ENCODE results near the gene WNT9A.
"Not testable (repeated sequence)": the region's sequence is repeated elsewhere in the genome, so short reads cannot be mapped to it uniquely, and the experiment has no call there.

WNT9A gene

DNA sequence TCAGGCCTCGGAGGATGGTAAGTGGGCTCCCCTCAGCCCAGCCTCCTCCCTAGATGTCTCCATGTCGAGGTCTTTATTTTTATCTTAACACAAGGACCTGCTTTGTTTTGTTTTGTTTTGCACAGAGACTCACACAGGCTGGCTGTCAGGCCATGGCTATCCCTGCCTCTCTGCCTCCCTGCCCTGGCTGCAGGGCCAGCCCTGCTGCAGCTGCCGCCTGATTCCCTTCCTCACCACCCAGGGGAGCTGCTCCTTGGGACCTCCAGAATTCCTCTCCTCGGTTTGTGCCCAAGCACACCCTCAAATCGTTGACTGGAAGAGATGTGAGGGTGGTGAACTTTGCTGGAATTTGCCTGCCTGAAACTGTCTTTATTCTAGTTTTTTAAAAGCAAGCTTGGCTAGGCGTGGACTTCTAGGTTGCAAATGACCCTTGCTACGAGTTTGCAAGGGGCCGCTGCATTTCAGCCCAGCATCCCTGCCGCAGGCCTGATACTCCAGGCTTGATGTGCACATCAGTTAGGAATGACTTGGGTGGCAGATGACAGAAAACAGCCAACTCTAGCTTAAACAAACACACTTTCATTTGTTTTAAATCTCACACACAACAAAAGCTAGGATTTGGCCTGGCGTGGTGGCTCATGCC is 37.1 kb downstream of the WNT9A start:
- DNase-seq (ENCODE audit: low spot score) = no peak

DNA sequence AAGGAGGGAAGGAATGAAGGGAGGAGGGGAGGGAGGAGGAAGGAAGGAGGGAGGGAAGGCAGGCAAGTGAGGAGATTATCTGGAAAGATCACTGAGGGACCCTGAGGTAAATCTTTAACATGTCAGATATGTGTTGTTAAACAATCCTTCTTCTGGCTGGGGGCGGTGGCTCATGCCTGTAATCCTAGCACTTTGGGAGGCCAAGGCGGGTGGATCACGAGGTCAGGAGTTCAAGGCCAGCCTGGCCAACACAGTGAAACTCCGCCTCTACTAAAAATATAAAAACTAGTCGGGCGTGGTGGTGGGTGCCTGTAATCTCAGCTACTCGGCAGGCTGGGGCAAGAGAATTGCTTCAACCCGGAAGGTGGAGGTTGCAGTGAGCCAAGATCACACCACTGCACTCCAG is 37.8 kb downstream of the WNT9A start:
- DNase-seq (ENCODE audit: low spot score) = not testable (repeated sequence)

DNA sequence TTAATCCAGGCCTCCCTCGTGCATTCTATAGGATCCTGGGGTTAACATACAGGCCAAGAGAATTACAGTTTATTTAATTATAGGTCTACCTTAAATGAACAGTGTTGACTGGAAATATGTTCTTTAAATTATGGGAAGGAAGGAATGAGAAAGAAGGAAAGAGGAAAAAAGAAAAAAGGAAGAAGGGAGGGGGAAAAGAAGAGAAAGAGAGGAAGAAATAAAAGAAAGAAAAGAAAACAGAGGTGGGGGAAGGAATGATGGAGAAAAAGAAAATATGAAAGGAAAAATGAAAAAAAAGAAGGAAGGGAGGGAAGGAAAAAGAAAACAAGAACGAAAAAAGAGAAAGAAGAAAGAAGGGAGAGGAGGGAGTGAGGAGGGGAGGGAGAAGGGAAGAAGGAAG is 38.5 kb downstream of the WNT9A start:
- DNase-seq (ENCODE audit: low spot score) = no peak

DNA sequence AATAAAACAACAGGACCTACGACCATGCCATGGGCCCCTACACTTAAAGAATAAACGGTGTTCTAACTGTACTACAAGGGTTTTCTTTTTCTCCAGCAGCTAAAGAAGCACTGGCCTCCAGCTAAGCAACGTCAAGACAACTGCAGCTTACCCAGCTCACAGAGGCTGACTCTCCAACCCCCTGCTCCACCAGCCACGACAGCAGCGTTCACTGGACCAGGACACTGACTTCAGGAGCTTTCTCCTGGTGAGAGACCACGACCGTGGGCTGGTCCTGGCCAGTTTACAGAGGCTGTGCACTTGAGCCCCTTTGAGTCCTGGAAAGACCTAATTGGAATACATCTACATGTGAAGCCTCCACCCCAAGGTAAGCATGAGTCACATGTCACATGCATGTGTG is 39.4 kb downstream of the WNT9A start:
- no peak for DNase-seq (ENCODE audit: low spot score)

DNA sequence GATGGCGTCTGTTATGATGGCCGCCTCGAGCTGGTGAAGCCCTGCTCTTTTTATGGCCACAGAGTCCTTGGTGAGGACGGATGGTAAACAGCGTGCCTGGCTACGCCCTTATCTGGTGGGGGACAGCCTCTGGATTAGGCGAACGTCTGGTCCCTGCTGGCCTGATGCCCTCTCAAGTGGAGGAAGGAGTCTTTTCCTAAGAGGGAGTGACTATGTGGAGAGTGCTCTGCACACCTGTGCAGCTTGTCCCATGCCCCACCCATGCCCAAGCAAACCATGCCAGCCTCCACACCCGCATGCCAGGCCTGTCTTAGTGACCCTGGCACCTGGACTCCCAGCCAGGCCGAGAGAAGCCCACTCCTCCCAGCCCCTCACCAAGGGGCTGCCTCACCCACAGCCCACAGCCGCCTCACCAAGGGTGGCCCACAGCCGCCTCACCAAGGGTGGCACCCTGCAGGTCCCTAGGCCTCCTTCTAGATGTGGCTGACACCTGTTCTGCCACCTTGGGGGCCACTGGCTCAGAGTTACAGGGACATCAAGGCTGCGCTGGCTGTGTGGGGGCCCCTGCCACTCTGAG is 40.2 kb downstream of the WNT9A start:
- DNase-seq (ENCODE audit: low spot score) = no peak

DNA sequence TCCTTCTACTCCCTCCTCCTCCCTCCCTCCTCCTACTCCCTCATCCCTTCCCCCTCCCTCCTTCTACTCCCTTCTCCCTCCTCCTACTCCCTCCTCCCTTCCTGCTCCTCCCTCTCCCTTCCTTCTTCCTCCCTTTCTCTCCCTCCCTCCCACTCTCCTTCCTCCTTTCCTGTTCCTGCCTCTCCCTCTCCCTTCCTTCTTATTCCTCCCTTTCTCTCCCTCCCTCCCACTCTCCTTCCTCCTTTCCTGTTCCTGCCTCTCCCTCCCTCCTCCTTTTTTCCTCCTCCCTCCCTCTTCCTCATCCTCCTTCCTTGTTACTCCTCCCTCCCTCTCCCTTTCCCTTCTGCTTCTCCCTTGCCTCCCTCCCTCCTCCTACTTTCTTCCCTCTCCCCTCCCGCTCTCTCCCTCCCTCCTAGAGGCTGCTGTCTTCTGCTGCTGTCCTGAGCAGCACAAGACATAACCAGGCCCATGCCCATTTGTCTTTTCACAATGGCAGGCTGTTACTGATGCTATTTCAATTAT is 41.1 kb downstream of the WNT9A start:
- no peak for DNase-seq (ENCODE audit: low spot score)

DNA sequence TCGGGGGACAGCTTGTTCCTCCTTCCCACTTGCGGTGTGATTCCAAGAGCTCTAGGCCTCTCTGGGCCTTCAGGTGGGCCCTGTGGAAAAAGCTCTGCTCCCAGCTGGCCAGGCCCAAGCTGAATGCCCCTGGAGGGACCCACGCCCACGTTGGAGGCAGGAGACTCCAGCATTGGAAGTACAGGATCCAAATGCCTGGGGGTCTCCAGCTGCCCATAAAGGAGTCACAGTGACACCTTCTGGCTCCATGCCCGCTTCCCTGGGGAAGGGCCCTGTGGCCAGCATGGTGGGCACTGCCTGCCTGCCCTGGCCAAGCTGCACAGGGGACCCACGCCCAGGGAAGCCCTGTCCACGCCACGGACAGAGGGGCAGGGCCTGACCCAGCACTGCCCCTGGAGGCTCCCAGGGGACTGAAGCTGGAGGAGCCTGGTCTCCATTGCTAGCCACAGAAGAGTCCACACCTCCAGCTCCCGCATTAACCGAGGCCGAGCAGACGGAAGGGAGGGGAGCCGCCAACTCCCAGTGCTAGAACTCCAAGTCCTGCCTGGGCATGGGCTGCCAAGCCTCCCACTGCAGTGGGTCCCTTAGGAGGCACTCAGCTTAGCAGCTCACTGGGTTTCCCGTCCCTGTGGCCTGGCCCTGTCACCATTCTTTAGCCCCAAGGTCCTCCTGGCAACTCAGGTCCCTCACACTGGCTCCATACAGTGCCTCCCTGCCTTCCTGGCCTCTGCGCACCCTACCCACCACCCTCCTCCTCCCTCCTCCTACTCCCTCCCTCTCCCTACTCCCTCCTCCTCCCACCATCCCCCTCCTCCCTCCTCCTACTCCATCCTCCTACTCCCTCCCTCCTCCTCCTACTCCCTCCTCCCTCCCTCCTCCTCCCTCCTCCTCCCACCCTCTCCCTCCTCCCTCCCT is 41.9 kb downstream of the WNT9A start:
- no peak for DNase-seq (ENCODE audit: low spot score)

DNA sequence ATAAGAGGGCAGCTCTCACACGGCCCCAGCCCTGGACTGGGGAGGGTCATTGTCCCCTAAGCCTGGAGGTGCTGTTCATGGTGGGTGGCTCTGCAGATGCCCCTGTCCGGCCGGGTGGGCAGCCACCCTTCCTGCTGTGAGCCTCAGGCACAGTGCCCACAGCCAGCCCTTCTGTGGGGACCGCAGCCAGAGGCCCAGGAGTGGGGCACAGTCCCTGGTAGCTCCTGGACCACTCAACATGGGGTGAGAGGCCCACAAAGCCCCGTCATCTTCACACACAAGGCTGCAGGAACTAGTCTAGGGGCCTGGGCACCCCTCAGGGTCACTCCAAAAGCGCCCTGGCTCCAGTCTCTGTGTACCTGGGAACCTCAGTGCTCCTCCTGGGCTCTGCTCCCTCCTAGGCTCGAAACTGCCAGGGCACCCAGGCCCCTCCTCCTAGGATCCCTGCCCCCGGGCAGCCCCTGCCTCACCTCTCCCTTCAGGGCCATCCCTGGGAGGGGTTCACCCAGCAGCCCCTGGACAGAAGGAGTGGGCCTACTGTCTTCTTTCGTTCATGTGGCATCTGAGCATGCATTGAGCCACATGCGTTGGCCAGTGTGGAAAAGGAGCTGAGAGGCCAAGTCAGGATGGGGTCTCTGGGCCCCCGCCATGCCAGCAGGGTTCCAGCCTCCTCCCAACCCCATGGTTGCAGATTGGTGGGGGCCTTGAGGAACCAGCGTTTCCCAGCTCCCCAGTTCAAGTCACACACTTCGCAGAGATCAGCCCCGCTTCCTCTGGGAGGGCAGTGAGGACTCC is 43.0 kb downstream of the WNT9A start:
- DNase-seq (ENCODE audit: low spot score) = no peak

DNA sequence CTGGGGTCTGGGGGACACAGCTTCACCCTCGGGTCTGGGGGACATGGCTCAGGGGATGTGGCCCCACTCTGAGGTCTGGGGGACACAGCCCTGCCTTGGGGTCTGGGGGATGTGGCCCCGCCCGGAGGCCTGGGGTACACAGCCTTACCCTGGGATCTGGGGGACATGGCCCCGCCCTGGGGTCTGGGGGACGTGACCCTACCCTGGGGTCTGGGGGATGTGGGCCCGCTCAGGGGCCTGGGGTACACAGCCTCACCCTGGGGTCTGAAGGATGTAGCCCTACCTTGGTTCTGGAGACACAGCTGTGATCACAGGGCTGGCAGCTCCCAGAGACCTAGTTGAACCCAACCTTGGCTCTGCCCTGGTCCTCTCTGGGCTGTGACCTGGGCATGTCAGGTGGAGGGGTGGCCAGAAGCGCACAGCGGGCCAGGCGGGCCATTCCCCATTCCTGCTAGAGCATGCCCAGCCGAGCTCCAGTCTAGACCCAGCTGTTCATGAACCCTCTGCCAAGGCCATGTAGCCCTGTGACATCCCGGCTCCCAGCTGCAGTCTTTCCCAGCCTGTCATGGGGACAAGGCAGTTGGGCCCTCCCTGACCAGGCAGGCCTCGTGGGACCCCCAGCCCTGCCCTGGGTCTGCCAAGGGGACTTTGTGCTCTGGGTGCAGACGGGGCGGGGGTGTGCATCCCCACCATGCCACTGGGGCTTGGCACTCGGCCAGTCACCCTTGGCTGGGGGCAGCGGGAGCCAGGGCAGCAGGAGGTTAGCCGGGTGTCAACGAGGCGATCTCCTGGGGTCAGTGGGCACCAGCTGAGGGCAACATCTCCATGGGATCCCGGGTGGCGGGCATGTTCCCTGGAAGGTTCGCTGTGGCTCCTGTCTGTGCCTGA is 43.9 kb downstream of the WNT9A start:
- DNase-seq (ENCODE audit: low spot score) = no peak

DNA sequence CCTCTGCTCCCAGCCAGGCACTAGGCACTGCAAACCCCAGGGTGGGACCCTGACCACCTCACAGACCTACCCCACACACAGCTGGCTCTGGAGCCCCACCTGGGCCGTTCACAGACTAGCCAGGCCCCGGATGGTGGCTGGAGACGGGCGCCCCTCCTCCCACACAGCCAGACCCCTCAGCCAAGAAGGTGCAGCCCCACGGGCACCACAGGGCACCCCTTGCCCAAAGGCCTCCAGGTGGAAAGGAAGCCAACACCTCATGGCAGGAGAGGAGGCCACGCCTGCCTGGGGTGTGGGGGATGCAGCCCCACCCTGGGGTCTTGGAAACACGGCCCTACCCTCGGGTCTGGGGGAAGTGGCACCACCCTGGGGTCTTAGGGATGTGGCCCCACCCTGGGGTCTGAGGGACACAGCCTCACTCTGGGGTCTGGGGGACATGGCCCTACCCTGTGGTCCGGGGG is 44.6 kb downstream of the WNT9A start:
- no peak for DNase-seq (ENCODE audit: low spot score)

DNA sequence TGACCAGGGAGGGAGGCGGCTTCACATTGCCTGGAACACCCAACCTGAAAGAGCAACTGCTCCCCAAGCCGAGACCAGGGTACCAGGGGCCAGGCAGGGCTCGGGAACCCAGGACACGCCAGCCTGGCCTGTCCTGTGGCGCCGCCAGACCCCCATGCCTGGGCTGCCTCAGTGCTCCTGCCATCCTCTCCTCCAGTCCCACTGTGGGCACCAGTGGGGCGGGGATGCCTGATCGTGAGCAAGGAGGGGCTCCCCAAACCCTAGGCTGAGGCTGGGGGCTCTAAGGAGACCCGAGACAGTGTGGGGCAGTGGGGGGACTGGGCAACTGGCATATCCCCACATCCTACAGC is 45.1 kb downstream of the WNT9A start:
- DNase-seq (ENCODE audit: low spot score) = no peak

DNA sequence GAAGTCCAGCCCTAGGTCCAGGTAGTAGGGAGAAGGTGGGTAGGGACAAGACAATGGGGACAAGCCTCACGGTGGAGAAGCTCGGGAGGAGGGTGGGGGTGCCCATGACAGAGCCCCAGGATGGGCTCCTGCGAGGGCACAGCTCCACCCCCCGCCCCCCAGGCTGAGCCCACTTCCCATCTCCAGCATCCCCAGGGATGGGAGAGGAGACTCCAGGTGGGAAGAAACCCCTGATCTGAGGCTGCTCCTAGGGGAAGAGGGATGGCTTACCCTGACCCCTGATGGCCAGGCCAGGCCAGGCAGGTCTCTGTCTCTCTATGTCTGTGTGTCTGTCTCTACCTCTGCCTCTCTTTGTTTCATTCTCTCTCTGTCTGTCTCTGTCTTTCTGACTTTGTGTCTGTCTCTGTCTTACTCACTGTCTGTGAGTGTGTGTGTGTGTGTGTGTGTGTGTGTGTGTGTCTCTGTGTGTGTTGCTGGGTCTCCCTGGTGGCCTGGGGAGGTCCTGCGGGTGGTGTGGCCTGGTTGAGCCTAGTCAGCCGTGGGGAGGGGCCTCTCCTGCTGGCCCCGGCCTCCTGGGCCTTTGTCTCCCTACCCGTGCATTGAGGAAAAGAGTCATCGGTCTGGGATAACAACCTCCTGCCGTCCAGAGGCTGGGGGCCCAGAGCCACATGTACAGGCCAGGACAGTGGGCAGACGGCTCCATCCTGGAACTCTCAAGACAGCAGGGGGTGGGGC is 45.7 kb downstream of the WNT9A start:
- DNase-seq (ENCODE audit: low spot score) = peak; percentile 29

DNA sequence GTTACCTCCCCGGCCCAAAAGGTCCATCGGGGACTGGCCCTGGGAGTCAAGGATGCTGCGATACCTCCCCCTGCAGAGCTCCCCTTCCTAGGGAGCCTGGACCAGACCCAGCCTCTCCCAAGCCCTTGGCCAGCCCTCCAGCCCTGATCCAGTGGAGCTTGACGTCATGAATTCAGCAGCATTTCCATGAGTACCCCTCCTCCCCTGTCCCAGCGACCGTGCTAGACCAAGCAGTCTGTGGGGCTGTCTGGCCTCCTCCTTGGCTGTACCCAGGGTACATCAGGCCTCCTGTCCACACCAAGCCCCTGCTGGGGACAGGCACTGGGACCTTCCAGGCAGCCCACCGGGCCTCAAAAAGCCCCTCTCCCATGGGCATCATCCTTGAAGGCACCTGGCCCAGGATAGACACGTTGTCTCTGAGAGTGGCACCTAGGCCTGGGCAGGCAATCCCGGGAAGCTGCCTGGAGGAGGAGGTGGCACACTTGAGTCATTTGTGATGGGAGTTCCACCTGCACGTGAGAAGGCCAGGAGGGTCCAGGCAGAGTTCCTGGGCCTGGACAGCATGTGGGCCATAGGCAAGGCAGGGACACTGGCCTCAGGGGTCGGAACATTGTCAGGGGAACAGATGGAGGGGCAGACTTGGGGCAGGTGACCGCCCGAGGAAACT is 46.4 kb downstream of the WNT9A start:
- DNase-seq (ENCODE audit: low spot score) = no peak

DNA sequence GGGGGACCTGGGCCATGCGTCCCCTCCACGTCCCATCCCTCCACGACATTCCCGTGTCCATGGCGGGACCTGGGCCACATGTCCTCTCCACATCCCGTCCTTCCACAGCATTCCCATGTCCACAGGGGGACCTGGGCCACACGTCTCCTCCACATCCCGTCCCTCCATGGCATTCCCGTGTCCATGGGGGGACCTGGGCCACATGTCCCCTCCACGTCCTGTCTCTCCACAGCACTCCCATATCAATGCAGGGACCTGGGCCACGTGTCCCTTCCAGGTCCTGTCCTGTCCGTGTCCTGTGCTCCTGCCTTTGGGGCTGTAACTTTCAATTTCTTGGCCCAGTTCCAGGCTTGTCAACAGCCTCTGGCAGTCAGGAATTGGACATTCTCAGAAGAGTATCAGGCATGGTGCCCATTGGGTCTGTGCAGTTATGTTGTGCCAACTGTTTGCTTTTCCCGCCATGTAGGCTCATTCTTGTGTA is 47.1 kb downstream of the WNT9A start:
- DNase-seq (ENCODE audit: low spot score) = no peak

DNA sequence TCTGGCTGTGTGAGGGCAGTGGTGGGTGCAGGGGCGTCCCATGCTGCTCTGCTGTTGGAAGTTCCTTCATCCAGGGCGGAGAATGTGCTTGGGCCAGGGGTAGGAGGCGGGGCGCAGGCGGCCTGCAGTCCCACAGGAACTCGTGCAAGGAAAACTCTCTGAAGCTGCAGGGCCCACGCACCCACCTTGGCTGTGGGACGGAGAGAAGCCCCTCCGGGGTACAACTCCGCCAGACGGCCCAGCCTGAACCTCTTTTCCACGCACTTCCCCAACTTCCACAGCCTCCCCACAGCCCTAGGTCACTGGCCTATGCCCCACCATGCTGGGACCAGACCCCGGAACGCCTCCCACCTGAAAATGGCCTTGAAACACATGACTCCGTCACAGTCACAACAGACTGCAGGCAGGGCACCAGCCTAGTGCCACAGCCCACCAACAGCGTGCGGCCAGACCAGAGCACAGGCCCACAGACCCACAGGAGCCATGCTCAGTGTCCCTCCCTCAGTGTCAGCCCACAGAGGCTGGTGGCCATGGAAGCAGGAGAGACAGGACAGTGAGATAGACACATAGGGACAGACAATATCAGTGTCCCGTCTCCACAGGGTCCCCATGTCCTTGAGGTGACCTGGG is 47.8 kb downstream of the WNT9A start:
- no peak for DNase-seq (ENCODE audit: low spot score)

DNA sequence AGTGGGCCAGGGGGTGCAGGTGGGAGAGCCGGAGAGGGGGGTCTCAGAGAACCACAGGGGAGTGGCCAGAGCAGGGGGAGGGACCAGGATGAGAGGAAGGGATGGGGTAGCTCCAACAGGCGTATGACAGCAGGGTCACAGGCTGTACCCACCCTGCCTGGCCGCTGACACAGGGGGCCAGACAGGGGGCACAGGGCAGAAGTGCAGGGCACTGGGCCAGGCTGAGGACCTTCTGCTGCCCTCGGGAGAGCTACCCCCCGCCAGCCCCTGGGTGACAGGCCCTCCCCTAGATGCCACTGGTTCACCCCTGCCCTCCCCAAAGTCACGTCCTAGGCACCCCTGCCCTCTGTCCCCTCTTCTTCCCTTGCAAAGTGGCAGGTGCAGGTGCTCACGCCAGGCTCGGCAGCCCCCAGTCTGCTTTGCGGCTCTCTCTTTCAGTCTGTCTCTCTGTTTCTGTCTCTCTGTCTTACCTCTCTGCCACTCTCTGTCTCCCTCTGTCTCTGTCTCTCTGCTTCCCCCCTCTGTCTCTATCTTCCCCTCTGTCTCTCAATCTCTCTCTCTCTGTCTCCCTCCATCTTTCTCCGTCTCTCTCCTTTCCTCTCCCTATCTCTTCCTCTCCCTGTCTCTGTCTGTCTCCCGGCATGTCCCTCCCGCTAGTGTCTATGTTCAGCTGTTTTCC is 48.5 kb downstream of the WNT9A start:
- no peak for DNase-seq (ENCODE audit: low spot score)

DNA sequence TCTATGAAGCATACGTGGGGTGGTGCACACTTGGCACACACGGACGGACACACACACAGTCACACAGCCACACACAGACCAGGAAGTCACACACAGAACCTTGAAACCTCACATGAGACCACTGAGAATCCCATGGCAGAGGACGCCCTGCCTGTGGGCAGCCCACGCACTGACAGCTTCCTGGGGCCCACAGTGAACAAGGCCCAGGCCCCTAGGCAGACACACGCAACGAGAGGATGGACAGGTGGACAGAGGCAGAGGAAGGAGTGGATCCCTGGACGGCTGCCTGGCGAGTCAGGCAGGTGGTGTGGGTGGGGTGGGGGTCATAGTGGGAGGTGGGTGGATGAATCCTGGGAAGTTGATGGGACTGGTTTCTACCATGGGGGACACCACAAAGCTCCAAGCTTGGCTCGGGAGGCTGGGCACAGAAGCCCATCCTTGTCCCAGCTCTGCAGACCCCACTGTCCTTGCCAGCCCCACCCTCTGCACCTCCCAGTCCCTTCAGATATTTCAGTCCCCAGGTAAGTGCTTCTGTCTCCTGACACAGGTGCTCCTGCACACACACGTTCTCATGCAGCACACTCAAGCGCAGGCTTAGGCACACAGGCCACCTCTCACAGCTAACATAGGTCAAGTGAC is 49.1 kb downstream of the WNT9A start:
- DNase-seq (ENCODE audit: low spot score) = no peak
